Activated CD8-positive, alpha-beta memory T cell treated with anti-CD3 and anti-CD28 coated beads for 4 hours (primary cell): Measurements from ENCODE around the gene ZNF165.
A peak's percentile ranks its signal among the peaks of the same experiment; 100 is the strongest.
"Not testable (repeated sequence)": the region's sequence is repeated elsewhere in the genome, so short reads cannot be mapped to it uniquely, and the experiment has no call there.

Source experiments
- DNase-seq, 2 donors: peaks; one replicate each; pipeline ENCODE4 v3.0.0-alpha.2; 2020; ENCODE audit warnings: low read depth in 2 of 2

The ZNF165 gene

GRCh38 chr6:28121876-28122275, 41.5 kb downstream of the ZNF165 start:
- no peak for DNase-seq

- not testable (repeated sequence) for DNase-seq
These were observed 41.9 kb downstream of the ZNF165 start for GRCh38 chr6:28122283-28122682.

GRCh38 chr6:28124350-28124970, 44.1 kb downstream of the ZNF165 start, which contains the start of gene ZSCAN16:
ZSCAN16 (plus strand) TSS chr6:28124609; CDS start chr6:28125444, 835 bp downstream.
- DNase-seq: peak in 1 of 2 donors; percentile 46

- no peak for DNase-seq
These were observed 44.6 kb downstream of the ZNF165 start for GRCh38 chr6:28124971-28125353.

- no peak for DNase-seq
These were observed 45.0 kb downstream of the ZNF165 start for GRCh38 chr6:28125401-28125800.

GRCh38 chr6:28134015-28134414, 53.6 kb downstream of the ZNF165 start:
- no peak for DNase-seq

GRCh38 chr6:28134716-28135115, 54.3 kb downstream of the ZNF165 start:
- DNase-seq: no peak

- no peak for DNase-seq
These were observed 55.0 kb downstream of the ZNF165 start for GRCh38 chr6:28135393-28135792.

- peak; percentile 57 to 60 for DNase-seq
These were observed 56.5 kb downstream of the ZNF165 start for GRCh38 chr6:28136585-28137504.

GRCh38 chr6:28137505-28137981, 57.2 kb downstream of the ZNF165 start:
- no peak for DNase-seq
